OCI-LY7 (cell line): Measurements from ENCODE around the gene KCNB1.

Experiments
- EZH2phosphoT487 ChIP-seq: fragments of 200-600 bp; sonication (generic); IDR thresholded peaks from 2 replicates; pipeline ENCODE4 v1.6.1; 2018; ENCODE audit warnings: low read depth, borderline replicate concordance, mild to moderate bottlenecking, mixed run types, antibody characterized with exemption, low read length, moderate library complexity, mixed read lengths
- TF ChIP-seq, protein P1 (sequence below): fragments of 200-600 bp; sonication (generic); conservative IDR thresholded peaks from 2 replicates; pipeline ENCODE4 v1.5.1; 2014; ENCODE audit warnings: mild to moderate bottlenecking, antibody characterized with exemption, low read length, moderate library complexity, mixed read lengths

DNA sequence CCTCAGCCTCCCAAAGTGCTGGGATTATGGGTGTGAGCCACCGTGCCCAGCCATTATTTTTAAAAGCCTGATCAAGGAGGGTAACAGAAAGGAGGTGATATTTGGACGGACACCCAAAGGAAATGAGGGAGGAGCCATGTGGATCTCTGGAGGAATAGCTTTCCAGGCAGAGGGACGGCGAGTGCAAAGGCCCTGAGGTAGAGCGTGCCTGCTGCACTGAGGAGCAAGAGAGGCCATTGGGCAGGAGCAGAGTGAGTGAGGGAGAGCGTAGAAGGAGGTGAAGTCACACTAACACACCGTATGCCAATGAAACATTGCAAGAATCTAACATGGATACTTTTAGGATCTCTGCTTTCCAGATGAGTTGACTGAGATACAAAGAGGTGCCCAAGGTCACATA lies 145.7 kb downstream of the KCNB1 start:
- TF ChIP-seq, protein P1, sequence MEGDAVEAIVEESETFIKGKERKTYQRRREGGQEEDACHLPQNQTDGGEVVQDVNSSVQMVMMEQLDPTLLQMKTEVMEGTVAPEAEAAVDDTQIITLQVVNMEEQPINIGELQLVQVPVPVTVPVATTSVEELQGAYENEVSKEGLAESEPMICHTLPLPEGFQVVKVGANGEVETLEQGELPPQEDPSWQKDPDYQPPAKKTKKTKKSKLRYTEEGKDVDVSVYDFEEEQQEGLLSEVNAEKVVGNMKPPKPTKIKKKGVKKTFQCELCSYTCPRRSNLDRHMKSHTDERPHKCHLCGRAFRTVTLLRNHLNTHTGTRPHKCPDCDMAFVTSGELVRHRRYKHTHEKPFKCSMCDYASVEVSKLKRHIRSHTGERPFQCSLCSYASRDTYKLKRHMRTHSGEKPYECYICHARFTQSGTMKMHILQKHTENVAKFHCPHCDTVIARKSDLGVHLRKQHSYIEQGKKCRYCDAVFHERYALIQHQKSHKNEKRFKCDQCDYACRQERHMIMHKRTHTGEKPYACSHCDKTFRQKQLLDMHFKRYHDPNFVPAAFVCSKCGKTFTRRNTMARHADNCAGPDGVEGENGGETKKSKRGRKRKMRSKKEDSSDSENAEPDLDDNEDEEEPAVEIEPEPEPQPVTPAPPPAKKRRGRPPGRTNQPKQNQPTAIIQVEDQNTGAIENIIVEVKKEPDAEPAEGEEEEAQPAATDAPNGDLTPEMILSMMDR = no peak
- TF ChIP-seq EZH2phosphoT487 = no peak
